KMS-11 (cell line): ENCODE data around the gene VPS37B.

ENCODE experiments used
- H2AFZ ChIP-seq: fragments of 200-600 bp; sonication (generic); 2 replicates; pipeline ENCODE4 v1.6.1; 2016; ENCODE audit warnings: antibody characterized with exemption, mixed run types, low read depth
- H3K27ac ChIP-seq: fragments of 200-600 bp; sonication (generic); 2 replicates; pipeline ENCODE4 v1.6.1; 2016; ENCODE audit warnings: mild to moderate bottlenecking, mixed run types
- H3K27me3 ChIP-seq: fragments of 200-600 bp; sonication (generic); 2 replicates; pipeline ENCODE4 v1.6.1; 2017; ENCODE audit warnings: mild to moderate bottlenecking, low read depth, mixed run types, moderate library complexity; ENCODE audit not compliant: insufficient read depth
- H3K36me3 ChIP-seq: fragments of 200-600 bp; sonication (generic); 2 replicates; pipeline ENCODE4 v1.6.1; 2017; ENCODE audit warnings: mild to moderate bottlenecking, mixed run types; ENCODE audit not compliant: insufficient read depth
- H3K4me1 ChIP-seq: fragments of 200-600 bp; sonication (generic); 2 replicates; pipeline ENCODE4 v1.6.1; 2016; ENCODE audit warnings: mild to moderate bottlenecking, low read depth, mixed run types; ENCODE audit not compliant: poor library complexity, severe bottlenecking
- H3K4me2 ChIP-seq: fragments of 200-600 bp; sonication (generic); 2 replicates; pipeline ENCODE4 v1.7.0; 2016; ENCODE audit warnings: mild to moderate bottlenecking, mixed run types
- H3K4me3 ChIP-seq: fragments of 200-600 bp; sonication (generic); IDR thresholded peaks from 2 replicates; pipeline ENCODE4 v1.6.1; 2017; ENCODE audit warnings: low read depth, low read length, mixed read lengths; ENCODE audit not compliant: insufficient read depth
- H3K79me2 ChIP-seq: fragments of 200-600 bp; sonication (generic); 2 replicates; pipeline ENCODE4 v1.6.1; 2016; ENCODE audit warnings: low read depth, mixed run types; ENCODE audit not compliant: insufficient read depth
- H3K9ac ChIP-seq: fragments of 200-600 bp; sonication (generic); 2 replicates; pipeline ENCODE4 v1.6.1; 2016; ENCODE audit warnings: mild to moderate bottlenecking, mixed run types
- H4K20me1 ChIP-seq: fragments of 200-600 bp; sonication (generic); 2 replicates; pipeline ENCODE4 v1.6.1; 2016; ENCODE audit warnings: mild to moderate bottlenecking, mixed run types; ENCODE audit not compliant: insufficient read depth
- CTCF ChIP-seq: fragments of 200-600 bp; sonication (generic); conservative IDR thresholded peaks from 2 replicates; pipeline ENCODE4 v1.6.1; 2017; ENCODE audit warnings: low read depth, mild to moderate bottlenecking, antibody characterized with exemption, low read length, moderate library complexity, mixed read lengths

The VPS37B gene

GRCh38 chr12:122848471-122849351 lies 47.2 kb downstream of the VPS37B start:
- Histone ChIP-seq H3K36me3 (no peaks in the 10 kb centered on the region), H2AFZ (no peak overlapping the region), H3K4me1 (no peaks in the 10 kb centered on the region), H3K27me3 (no peaks in the 10 kb centered on the region), H3K27ac (no peak overlapping the region), H3K4me3 (no peak overlapping the region), H3K79me2 (no peaks in the 10 kb centered on the region), H3K4me2 (no peak overlapping the region), H4K20me1 (no peaks in the 10 kb centered on the region), H3K9ac (no peak overlapping the region)
- no peak for TF ChIP-seq CTCF

GRCh38 chr12:122847921-122848421 lies 48.0 kb downstream of the VPS37B start:
- Histone ChIP-seq H3K27ac (no peak overlapping the region), H3K4me2 (no peak overlapping the region), H3K27me3 (no peaks in the 10 kb centered on the region), H3K4me1 (no peaks in the 10 kb centered on the region), H3K79me2 (no peaks in the 10 kb centered on the region), H3K36me3 (no peaks in the 10 kb centered on the region), H2AFZ (no peak overlapping the region), H3K9ac (no peak overlapping the region), H4K20me1 (no peaks in the 10 kb centered on the region), H3K4me3 (no peak overlapping the region)
- no peak for TF ChIP-seq CTCF

GRCh38 chr12:122847516-122847836 lies 48.4 kb downstream of the VPS37B start:
- H4K20me1 ChIP-seq = no peaks in the 10 kb centered on the region
- no peaks in the 10 kb centered on the region for H3K36me3 ChIP-seq
- TF ChIP-seq CTCF = no peak
- no peak overlapping the region for H2AFZ ChIP-seq
- H3K9ac ChIP-seq = no peak overlapping the region
- H3K79me2 ChIP-seq = no peaks in the 10 kb centered on the region
- H3K4me1 ChIP-seq = no peaks in the 10 kb centered on the region
- H3K27ac ChIP-seq = no peak overlapping the region
- H3K4me3 ChIP-seq = no peak overlapping the region
- H3K27me3 ChIP-seq = no peaks in the 10 kb centered on the region
- no peak overlapping the region for H3K4me2 ChIP-seq

GRCh38 chr12:122846622-122847515 lies 49.1 kb downstream of the VPS37B start:
- no peaks in the 10 kb centered on the region for H3K27me3 ChIP-seq
- no peak for TF ChIP-seq CTCF

More at GRCh38 chr12:122846622-122847515, 49.1 kb downstream of the VPS37B start:
- no peaks in the 10 kb centered on the region for H3K79me2 ChIP-seq
- no peak overlapping the region for H3K4me2 ChIP-seq
- H3K4me3 ChIP-seq = no peak overlapping the region
- no peaks in the 10 kb centered on the region for H3K36me3 ChIP-seq
- H3K27ac ChIP-seq = no peak overlapping the region
- H2AFZ ChIP-seq = no peak overlapping the region
- no peaks in the 10 kb centered on the region for H4K20me1 ChIP-seq
- H3K9ac ChIP-seq = no peak overlapping the region
- no peaks in the 10 kb centered on the region for H3K4me1 ChIP-seq
